Thymus (tissue), 11 donors: ENCODE measurements around the gene UFM1. TPM values are rescaled to one million over a fixed set of nuclear protein-coding genes. Genes with fewer than 3 reads are reported as not detected.
"Not testable (repeated sequence)": the region's sequence is repeated elsewhere in the genome, so short reads cannot be mapped to it uniquely, and the experiment has no call there.

Experiments
- DNase-seq, 9 donors: peaks; one replicate each; pipeline ENCODE4 v3.0.0-alpha.2; 2013; ENCODE audit warnings: low spot score in 9 of 9, low read depth in 6 of 9, missing footprints in 1 of 9
- H3K27ac ChIP-seq, 2 donors: one replicate each; pipeline ENCODE4 v1.5.1; 2013; ENCODE audit warnings: control low read depth in 1 of 2, low read depth in 1 of 2, low read length in 1 of 2, mild to moderate bottlenecking in 1 of 2, moderate library complexity in 1 of 2
- H3K27me3 ChIP-seq, 2 donors: one replicate each; pipeline ENCODE4 v1.5.1; 2013; ENCODE audit warnings: low read length in 1 of 2; ENCODE audit not compliant: control insufficient read depth in 2 of 2, insufficient read depth in 1 of 2
- H3K36me3 ChIP-seq, 2 donors: one replicate each; pipeline ENCODE4 v1.5.1; 2013; ENCODE audit warnings: low read length in 1 of 2, mild to moderate bottlenecking in 1 of 2, moderate library complexity in 1 of 2; ENCODE audit not compliant: control insufficient read depth in 2 of 2, insufficient read depth in 2 of 2
- H3K4me1 ChIP-seq, 2 donors: one replicate each; pipeline ENCODE4 v1.5.1; 2013; ENCODE audit warnings: low read length in 2 of 2; ENCODE audit not compliant: control insufficient read depth in 2 of 2, insufficient read depth in 2 of 2
- H3K4me3 ChIP-seq, 2 donors: one replicate each; pipeline ENCODE4 v1.5.1; 2013; ENCODE audit warnings: low read length in 2 of 2, control low read depth in 1 of 2, mild to moderate bottlenecking in 1 of 2
- H3K9me3 ChIP-seq, 2 donors: one replicate each; pipeline ENCODE4 v1.5.1; 2013; ENCODE audit warnings: low read length in 1 of 2, mild to moderate bottlenecking in 1 of 2; ENCODE audit not compliant: control insufficient read depth in 2 of 2, insufficient read depth in 1 of 2
- WGBS: extraction: QIAGEN DNeasy Blood & Tissue Kit; methylation state at CpG from one replicate; pipeline ENCODE4 v1.1.7; 2013; 5-methylcytosine and 5-hydroxymethylcytosine counted together
- polyA plus RNA-seq: library from polyadenylated mRNA; stranded (reverse); fragments of 200-250 nt; gene quantifications from one replicate; pipeline ENCODE4 v1.2.3, GENCODE V29; 2013
- total RNA-seq: library from RNA; stranded (reverse); fragments of 120-200 nt; gene quantifications from one replicate; pipeline ENCODE4 v1.2.4, GENCODE V29; 2013
- donor health status: healthy.

UFM1 gene
- total and polyA plus RNA-seq, 2 donors, result 45.8 to 50.4 TPM

- Histone ChIP-seq H3K27ac (no peak overlapping the region), H3K9me3 (no peaks in the 10 kb centered on the region), H3K27me3 (no peaks in the 10 kb centered on the region), H3K4me3 (no peak overlapping the region), H3K4me1 (peaks cover 0 to 2% of the 10 kb centered on the region in 2 donors), H3K36me3 (peaks cover 0 to 17% of the 10 kb centered on the region in 2 donors)
- no peak for DNase-seq
- WGBS, result 88% methylated on average over 3 of the region's 3 CpGs
Measured at GRCh38 chr13:38355595-38356119, 6.0 kb downstream of the UFM1 start.

GRCh38 chr13:38358684-38359083, 9.0 kb downstream of the UFM1 start:
- WGBS, result 98% methylated on average over 4 of the region's 4 CpGs
- DNase-seq, result no peak
- Histone ChIP-seq H3K4me1 (no peaks in the 10 kb centered on the region), H3K36me3 (peaks cover 0 to 32% of the 10 kb centered on the region in 2 donors), H3K4me3 (no peak overlapping the region), H3K9me3 (no peaks in the 10 kb centered on the region), H3K27me3 (no peaks in the 10 kb centered on the region), H3K27ac (no peak overlapping the region)

- H3K4me1 ChIP-seq, result no peaks in the 10 kb centered on the region
- DNase-seq, result no peak
- 94% methylated on average over 4 of the region's 4 CpGs for WGBS
- H3K27me3 ChIP-seq, result no peaks in the 10 kb centered on the region
- H3K9me3 ChIP-seq, result no peaks in the 10 kb centered on the region
- no peak overlapping the region for H3K27ac ChIP-seq
- H3K4me3 ChIP-seq, result no peak overlapping the region
- peaks cover 0 to 22% of the 10 kb centered on the region in 2 donors for H3K36me3 ChIP-seq
Measured at GRCh38 chr13:38361542-38362262, 12.1 kb downstream of the UFM1 start.

DNA sequence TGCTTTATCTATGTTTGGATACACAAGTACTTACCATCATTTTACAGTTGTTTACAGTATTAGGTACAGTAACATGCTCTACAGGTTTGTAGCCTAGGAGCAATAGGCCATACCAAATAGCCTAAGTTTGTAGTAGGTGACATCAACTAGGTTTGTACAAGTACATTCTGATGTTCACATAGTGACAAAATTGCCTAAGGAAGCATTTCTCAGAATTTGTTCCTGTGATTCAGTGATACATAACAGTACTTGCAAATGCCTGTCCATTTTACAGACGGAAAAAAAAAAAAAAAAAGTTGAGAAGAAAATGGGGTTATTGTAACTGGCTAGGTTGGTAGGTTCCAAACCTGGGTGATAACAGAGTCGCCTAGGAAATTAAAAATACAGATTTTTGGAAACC, 13.6 kb downstream of the UFM1 start:
- Histone ChIP-seq H3K36me3 (peaks cover 0 to 22% of the 10 kb centered on the region in 2 donors), H3K27me3 (no peaks in the 10 kb centered on the region)
- 98% methylated on average over 2 of the region's 2 CpGs for WGBS

DNA sequence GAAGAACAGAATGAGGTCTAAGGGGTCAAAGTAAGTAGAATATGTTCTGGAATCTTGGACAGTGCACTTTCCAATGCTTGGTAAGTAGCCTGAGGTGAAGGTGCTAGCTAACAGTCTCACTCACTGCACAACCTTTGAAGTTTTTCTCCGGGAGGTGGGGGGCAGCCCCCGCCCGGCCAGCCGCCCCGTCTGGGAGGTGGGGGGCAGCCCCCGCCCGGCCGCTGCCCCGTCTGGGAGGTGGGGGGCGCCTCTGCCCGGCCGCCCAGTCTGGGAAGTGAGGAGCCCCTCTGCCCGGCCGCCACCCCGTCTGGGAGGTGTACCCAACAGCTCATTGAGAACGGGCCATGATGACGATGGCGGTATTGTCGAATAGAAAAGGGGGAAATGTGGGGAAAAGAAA, 14.1 kb downstream of the UFM1 start:
- DNase-seq, H3K27ac ChIP-seq, H3K27me3 ChIP-seq, H3K4me3 ChIP-seq, H3K4me1 ChIP-seq, H3K9me3 ChIP-seq: not testable (repeated sequence)
- WGBS, result 92% methylated on average over 19 of the region's 19 CpGs
- peaks cover 0 to 22% of the 10 kb centered on the region in 2 donors for H3K36me3 ChIP-seq

More for the DNA sequence above, 13.6 kb downstream of the UFM1 start:
- Histone ChIP-seq H3K4me1 (no peaks in the 10 kb centered on the region), H3K9me3 (no peaks in the 10 kb centered on the region), H3K4me3 (no peak overlapping the region), H3K27ac (no peak overlapping the region)
- no peak for DNase-seq

DNA sequence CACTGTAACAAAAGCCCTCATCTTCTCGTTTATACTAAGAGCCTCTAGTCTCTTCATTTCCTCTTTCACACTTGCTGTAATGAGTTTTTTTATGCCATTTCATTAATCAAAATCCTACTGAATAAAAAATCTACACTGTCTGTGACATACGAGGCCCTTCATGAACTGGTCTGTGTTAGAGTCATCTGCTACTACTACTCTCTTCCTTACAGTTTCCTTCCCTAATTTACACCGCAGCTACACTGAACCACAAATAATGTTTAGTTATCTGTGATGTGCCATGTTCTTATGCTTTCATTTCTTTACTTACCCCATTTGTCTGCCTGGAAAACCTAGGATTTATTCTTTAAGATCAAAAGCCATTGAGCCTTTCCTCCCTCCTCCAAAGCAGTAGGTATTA, 16.0 kb downstream of the UFM1 start:
- Histone ChIP-seq H3K9me3 (no peaks in the 10 kb centered on the region), H3K4me1 (no peaks in the 10 kb centered on the region), H3K4me3 (no peak overlapping the region), H3K36me3 (peaks cover 0 to 16% of the 10 kb centered on the region in 2 donors), H3K27me3 (no peaks in the 10 kb centered on the region), H3K27ac (no peak overlapping the region)
- WGBS, result 9% methylated on average over 3 of the region's 3 CpGs
- no peak for DNase-seq

DNA sequence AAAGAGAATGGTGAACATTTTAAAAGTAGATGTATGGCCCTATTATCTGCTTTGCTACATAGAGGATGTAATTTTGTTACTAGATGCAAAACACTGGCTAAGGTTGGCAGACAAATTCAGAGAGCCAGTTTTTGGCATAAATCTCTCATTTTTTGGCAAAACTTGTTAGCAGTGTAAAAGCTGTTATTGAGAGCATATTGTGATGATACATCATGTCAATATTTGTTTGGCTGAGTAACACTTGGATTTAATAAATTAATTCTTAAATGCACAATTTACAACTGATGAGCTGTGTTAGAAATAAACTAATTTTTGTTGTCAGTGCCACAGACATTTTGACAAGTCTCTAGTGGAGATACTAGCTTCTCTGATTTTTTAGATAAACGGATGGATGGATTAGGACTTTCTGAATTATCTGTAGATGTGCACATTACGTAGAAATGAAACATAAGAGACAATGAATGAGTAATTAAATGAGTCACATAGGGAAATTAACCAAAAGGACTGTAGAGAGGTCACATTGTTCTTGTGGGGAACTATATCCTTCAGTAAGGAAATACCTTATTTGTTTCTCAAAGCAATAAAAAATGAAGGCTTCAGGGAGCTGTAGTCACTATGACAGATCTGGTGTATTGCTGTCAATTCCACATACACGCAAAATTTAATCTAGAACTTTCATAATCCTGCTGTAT, 17.4 kb downstream of the UFM1 start:
- H3K27ac ChIP-seq, result no peak overlapping the region

GRCh38 chr13:38369058-38369457, 19.4 kb downstream of the UFM1 start:
- DNase-seq, result no peak
- no peak overlapping the region for H3K27ac ChIP-seq

More for the DNA sequence above, 17.4 kb downstream of the UFM1 start:
- no peaks in the 10 kb centered on the region for H3K4me1 ChIP-seq
- H3K4me3 ChIP-seq, result no peak overlapping the region
- no peaks in the 10 kb centered on the region for H3K9me3 ChIP-seq
- peaks cover 0 to 8% of the 10 kb centered on the region in 2 donors for H3K36me3 ChIP-seq
- WGBS, result 95% methylated on average over 3 of the region's 3 CpGs
- no peaks in the 10 kb centered on the region for H3K27me3 ChIP-seq
- DNase-seq, result no peak

GRCh38 chr13:38370096-38370495, 20.4 kb downstream of the UFM1 start:
- not testable (repeated sequence) for H3K36me3 ChIP-seq, H3K27ac ChIP-seq, DNase-seq, H3K4me3 ChIP-seq, H3K27me3 ChIP-seq, H3K4me1 ChIP-seq, H3K9me3 ChIP-seq
- 51% methylated on average over 3 of the region's 3 CpGs for WGBS

More at GRCh38 chr13:38369058-38369457, 19.4 kb downstream of the UFM1 start:
- 95% methylated on average over 1 of the region's 1 CpG for WGBS
- no peak overlapping the region for H3K4me3 ChIP-seq
- no peaks in the 10 kb centered on the region for H3K9me3 ChIP-seq
- H3K4me1 ChIP-seq, result no peaks in the 10 kb centered on the region
- no peaks in the 10 kb centered on the region for H3K27me3 ChIP-seq
- no peaks in the 10 kb centered on the region for H3K36me3 ChIP-seq
